Activated naive CD8-positive, alpha-beta T cell treated with anti-CD3 and anti-CD28 coated beads, Interleukin-2, amount 10 ng/mL, durations not matched to agents 7 days and 5 days (primary cell): ENCODE measurements around the gene ACMSD. TPM values are rescaled to one million over a fixed set of nuclear protein-coding genes. Genes with fewer than 3 reads are reported as not detected.

Source experiments
- ATAC-seq: fragments of 150-1000 bp; cut with Tn5 transposase; one replicate; pipeline ENCODE4 v1.10.0; 2021; ENCODE audit warnings: low read depth, moderate library complexity
- POLR2A ChIA-PET: fragments of 350-600 bp; sonication (Branson Sonifier 250); formaldehyde crosslinking; loops from one replicate; lab custom pipeline; 2021; ENCODE audit warnings: antibody characterized with exemption; lab: Charles Lee
- DNase-seq: peaks from one replicate; pipeline ENCODE4 v3.0.0; 2021
- H3K27ac Mint-ChIP-seq: one replicate; pipeline ENCODE4 v1.8.0; 2022; ENCODE audit warnings: mild to moderate bottlenecking, mixed read lengths
- H3K27me3 Mint-ChIP-seq: one replicate; pipeline ENCODE4 v1.8.0; 2022; ENCODE audit warnings: mild to moderate bottlenecking, moderate library complexity, mixed read lengths
- H3K36me3 Mint-ChIP-seq: one replicate; pipeline ENCODE4 v1.8.0; 2021; ENCODE audit warnings: mild to moderate bottlenecking, mixed read lengths
- H3K4me1 Mint-ChIP-seq: one replicate; pipeline ENCODE4 v1.8.0; 2021; ENCODE audit warnings: mixed read lengths
- H3K4me3 Mint-ChIP-seq: one replicate; pipeline ENCODE4 v1.8.0; 2022; ENCODE audit warnings: mild to moderate bottlenecking, moderate library complexity, mixed read lengths
- H3K9me3 Mint-ChIP-seq: one replicate; pipeline ENCODE4 v1.8.0; 2021; ENCODE audit warnings: mixed read lengths
- total RNA-seq, 2 experiments: library from RNA; stranded (reverse); gene quantifications; one replicate each; pipeline ENCODE4 v1.2.3, GENCODE V29; 2021

The ACMSD gene
- total RNA-seq, 2 experiments from 2014 or later: not detected

DNA sequence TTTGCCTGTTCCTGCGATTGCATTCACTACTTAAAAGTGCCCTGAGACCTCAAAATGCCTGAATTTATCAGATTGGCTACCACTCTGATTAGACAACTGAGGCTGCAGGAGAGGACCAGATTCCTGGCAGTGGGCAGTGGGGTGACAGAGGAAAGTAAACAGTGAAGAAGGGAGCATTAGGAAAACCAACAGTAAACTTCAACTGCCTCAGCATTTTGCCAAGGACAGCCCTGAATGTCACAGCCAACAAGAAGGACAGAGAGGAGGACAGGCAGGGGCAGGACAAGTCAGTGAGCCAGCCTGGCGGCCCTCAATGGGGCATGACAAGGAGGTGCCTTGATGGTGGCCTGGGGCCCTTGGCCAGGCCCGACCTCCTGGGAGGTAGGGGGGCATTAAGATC is 24.3 kb downstream of the ACMSD start:
- H3K4me1 Mint-ChIP-seq: no peaks in the 10 kb centered on the region
- DNase-seq: no peak
- POLR2A ChIA-PET: no interaction called here
- H3K36me3 Mint-ChIP-seq: no peaks in the 10 kb centered on the region
- no peak overlapping the region for H3K27ac Mint-ChIP-seq
- no peak for ATAC-seq
- no peaks in the 10 kb centered on the region for H3K9me3 Mint-ChIP-seq
- H3K4me3 Mint-ChIP-seq: no peak overlapping the region
- no peaks in the 10 kb centered on the region for H3K27me3 Mint-ChIP-seq

DNA sequence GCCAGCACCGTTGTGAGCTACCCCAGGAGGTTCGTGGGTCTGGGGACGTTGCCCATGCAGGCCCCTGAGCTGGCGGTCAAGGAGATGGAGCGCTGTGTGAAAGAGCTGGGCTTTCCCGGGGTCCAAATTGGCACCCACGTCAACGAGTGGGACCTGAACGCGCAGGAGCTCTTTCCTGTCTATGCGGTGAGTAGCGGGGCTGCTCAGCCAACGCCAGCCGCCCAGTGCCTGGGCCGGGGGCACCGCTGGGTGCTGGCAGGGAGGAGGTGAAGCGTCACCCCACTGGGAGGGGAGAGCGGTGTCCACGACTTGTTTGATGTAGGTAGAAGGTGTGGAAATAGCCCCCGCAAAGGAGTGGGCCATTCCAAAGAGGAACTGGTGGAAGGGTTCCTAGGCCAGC is 25.0 kb downstream of the ACMSD start:
- Mint-ChIP-seq H3K4me3 (no peak overlapping the region), H3K27ac (no peak overlapping the region), H3K4me1 (no peaks in the 10 kb centered on the region), H3K9me3 (no peaks in the 10 kb centered on the region), H3K36me3 (no peaks in the 10 kb centered on the region), H3K27me3 (no peaks in the 10 kb centered on the region)
- DNase-seq: no peak
- POLR2A ChIA-PET: no interaction called here
- no peak for ATAC-seq

GRCh38 chr2:134865067-134865787 is 26.8 kb downstream of the ACMSD start:
- Mint-ChIP-seq H3K9me3 (no peaks in the 10 kb centered on the region), H3K4me1 (no peaks in the 10 kb centered on the region), H3K27me3 (no peaks in the 10 kb centered on the region), H3K27ac (no peak overlapping the region), H3K4me3 (no peak overlapping the region), H3K36me3 (no peaks in the 10 kb centered on the region)
- ATAC-seq (no peak), DNase-seq (no peak)
- POLR2A ChIA-PET: no interaction called here

- H3K27me3 Mint-ChIP-seq: no peaks in the 10 kb centered on the region
- DNase-seq (no peak), ATAC-seq (no peak)
- POLR2A ChIA-PET: no interaction called here
- H3K4me3 Mint-ChIP-seq: no peak overlapping the region
- H3K4me1 Mint-ChIP-seq: no peaks in the 10 kb centered on the region
- no peaks in the 10 kb centered on the region for H3K9me3 Mint-ChIP-seq
- H3K27ac Mint-ChIP-seq: no peak overlapping the region
- H3K36me3 Mint-ChIP-seq: no peaks in the 10 kb centered on the region
Measured at GRCh38 chr2:134866498-134867099, 28.2 kb downstream of the ACMSD start.

DNA sequence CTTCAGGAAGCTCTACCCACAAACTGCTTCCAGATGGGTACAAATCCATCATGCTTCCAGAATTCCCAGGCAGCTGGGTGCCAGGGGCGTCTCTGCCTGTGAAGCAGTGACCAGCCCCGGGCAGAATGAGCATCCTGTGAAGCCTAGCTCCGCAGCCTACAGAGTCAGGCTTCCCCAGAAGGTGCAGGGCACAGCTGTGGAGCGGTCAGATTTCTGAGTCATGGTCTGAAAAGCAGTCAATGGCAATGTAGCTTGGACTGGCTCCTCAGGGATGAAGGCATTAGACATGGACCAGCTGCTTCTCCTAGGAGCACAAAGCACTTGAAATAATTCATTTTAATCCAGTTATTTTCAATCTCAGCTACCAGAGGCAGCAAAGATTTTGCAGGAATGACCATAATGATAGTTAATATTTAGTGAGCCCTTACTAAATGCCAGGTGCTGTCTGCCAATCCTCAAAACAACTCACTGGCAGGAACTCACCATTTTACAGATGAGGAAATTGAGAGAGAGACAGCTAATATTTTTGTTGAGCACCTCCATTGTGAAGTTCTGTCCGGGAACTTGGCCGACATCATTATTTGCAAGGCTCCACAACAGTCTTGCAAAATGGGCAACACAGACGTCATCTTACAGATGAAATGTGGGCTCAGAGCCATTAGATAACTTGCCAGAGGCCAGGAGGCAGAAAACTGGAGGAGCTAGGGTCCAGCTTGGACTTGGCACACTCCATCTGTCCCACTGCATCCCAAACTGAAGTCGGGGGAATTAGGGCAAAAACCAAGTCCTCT is 31.7 kb downstream of the ACMSD start:
- Mint-ChIP-seq H3K36me3 (no peaks in the 10 kb centered on the region), H3K4me3 (no peak overlapping the region), H3K9me3 (no peaks in the 10 kb centered on the region), H3K27ac (no peak overlapping the region), H3K27me3 (peaks cover 3% of the 10 kb centered on the region), H3K4me1 (no peaks in the 10 kb centered on the region)
- DNase-seq: no peak
- ATAC-seq: no peak
- POLR2A ChIA-PET: no interaction called here

GRCh38 chr2:134873152-134873551 is 34.7 kb downstream of the ACMSD start:
- no peak overlapping the region for H3K4me3 Mint-ChIP-seq
- no peak overlapping the region for H3K27ac Mint-ChIP-seq
- no peaks in the 10 kb centered on the region for H3K9me3 Mint-ChIP-seq
- POLR2A ChIA-PET: no interaction called here
- H3K27me3 Mint-ChIP-seq: peaks cover 3% of the 10 kb centered on the region
- no peak for ATAC-seq
- no peak for DNase-seq
- no peaks in the 10 kb centered on the region for H3K4me1 Mint-ChIP-seq
- no peaks in the 10 kb centered on the region for H3K36me3 Mint-ChIP-seq

GRCh38 chr2:134875309-134875708 is 36.9 kb downstream of the ACMSD start:
- H3K27ac Mint-ChIP-seq: no peak overlapping the region
- H3K9me3 Mint-ChIP-seq: peaks cover 1% of the 10 kb centered on the region
- DNase-seq: no peak
- POLR2A ChIA-PET: no interaction called here
- H3K27me3 Mint-ChIP-seq: peaks cover 3% of the 10 kb centered on the region
- no peaks in the 10 kb centered on the region for H3K36me3 Mint-ChIP-seq
- H3K4me3 Mint-ChIP-seq: no peak overlapping the region
- H3K4me1 Mint-ChIP-seq: no peaks in the 10 kb centered on the region
- no peak for ATAC-seq

GRCh38 chr2:134882773-134883172 is 44.4 kb downstream of the ACMSD start:
- no peak overlapping the region for H3K27ac Mint-ChIP-seq
- no peaks in the 10 kb centered on the region for H3K4me1 Mint-ChIP-seq
- ATAC-seq (no peak), DNase-seq (no peak)
- POLR2A ChIA-PET: no interaction called here
- no peaks in the 10 kb centered on the region for H3K36me3 Mint-ChIP-seq
- H3K4me3 Mint-ChIP-seq: no peak overlapping the region
- peaks cover 1% of the 10 kb centered on the region for H3K9me3 Mint-ChIP-seq
- H3K27me3 Mint-ChIP-seq: peaks cover 2% of the 10 kb centered on the region

DNA sequence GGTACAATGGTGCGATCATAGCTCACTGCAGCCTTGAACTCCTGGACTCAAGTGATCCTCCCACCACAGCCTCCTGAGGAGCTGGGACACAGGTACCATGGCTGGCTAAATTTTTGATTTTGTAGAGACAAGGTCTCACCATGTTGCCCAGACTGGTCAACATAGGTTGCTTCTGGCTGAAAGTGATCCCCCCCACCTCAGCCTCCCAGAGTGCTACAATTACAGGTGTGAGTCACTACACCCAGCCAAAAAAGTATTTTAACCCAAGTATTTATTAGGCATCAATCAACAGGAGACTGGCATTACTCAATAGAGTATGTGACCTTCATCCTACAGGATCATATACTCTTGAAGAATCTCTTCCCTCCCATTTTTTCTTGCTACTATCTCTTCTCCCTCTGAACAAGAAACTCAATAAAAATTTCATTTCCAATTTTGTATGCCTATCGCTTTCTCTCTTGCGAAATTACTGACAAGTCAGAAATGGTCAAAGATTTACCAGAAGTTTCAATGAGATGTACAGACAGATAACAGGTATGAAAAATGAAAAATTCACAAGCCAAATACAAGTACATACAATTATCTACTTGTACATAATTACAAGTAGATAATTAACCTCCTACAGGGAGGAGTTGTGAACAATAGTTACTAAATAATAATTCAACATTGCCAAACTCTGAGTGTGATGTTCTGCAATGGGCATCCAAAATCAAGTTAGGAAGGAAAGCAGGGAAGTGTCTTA is 45.3 kb downstream of the ACMSD start:
- H3K4me1 Mint-ChIP-seq: no peaks in the 10 kb centered on the region
- peaks cover 2% of the 10 kb centered on the region for H3K27me3 Mint-ChIP-seq
- POLR2A ChIA-PET: no interaction called here

GRCh38 chr2:134884435-134884834 is 46.0 kb downstream of the ACMSD start:
- Mint-ChIP-seq H3K36me3 (no peaks in the 10 kb centered on the region), H3K4me1 (no peaks in the 10 kb centered on the region), H3K4me3 (no peak overlapping the region), H3K27ac (no peak overlapping the region), H3K9me3 (no peaks in the 10 kb centered on the region), H3K27me3 (peaks cover 2% of the 10 kb centered on the region)
- ATAC-seq: no peak
- no peak for DNase-seq
- POLR2A ChIA-PET: interaction anchor here (0.6 kb wide), 1 partner anchor 37 kb away, joined by 3 read pairs; no protein-coding TSS in a partner anchor

More for the DNA sequence above, 45.3 kb downstream of the ACMSD start:
- Mint-ChIP-seq H3K36me3 (no peaks in the 10 kb centered on the region), H3K27ac (no peak overlapping the region), H3K4me3 (no peak overlapping the region), H3K9me3 (peaks cover 1% of the 10 kb centered on the region)
- DNase-seq (no peak), ATAC-seq (no peak)

DNA sequence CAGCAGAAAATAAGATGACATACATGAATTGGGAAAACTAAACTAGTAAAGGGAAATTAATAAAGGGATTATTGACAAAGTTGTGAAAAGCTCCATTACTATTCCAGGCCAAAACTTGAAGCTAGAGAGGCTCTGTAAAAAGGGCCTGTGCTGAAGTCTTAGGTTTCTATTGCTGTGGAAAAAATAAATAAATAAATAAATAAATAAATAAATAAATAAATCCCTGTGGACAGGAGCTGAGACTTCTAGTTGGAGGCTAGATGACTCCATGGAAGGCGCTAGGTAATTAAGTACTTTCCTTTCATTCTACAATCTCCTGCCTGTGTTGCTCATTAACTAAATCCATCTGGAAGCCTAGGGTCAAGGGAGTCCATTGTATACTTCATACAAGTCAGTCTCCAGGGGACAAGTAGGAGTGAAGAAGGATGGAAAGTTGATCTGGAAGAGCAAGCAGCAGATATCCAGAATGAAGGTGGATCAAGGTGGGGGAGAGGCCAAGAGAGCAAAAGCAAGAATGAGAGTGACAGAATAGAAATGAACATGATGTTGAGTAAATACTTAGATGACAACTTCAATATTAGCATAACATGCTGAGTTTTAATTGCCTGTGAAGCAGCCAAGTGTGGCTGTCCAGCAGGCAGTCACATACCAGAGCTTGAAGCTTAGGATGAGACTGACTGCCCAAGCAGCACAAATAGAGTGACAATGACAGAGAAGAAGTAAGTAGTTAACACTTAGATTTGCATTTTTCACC is 54.0 kb downstream of the ACMSD start:
- no peaks in the 10 kb centered on the region for H3K9me3 Mint-ChIP-seq
- ATAC-seq: no peak
- H3K27me3 Mint-ChIP-seq: peaks cover 19% of the 10 kb centered on the region
- no peaks in the 10 kb centered on the region for H3K4me1 Mint-ChIP-seq
- no peak for DNase-seq
- H3K27ac Mint-ChIP-seq: no peak overlapping the region
- no peaks in the 10 kb centered on the region for H3K36me3 Mint-ChIP-seq
- POLR2A ChIA-PET: no interaction called here
- no peak overlapping the region for H3K4me3 Mint-ChIP-seq

GRCh38 chr2:134897932-134898331 is 59.5 kb downstream of the ACMSD start:
- ATAC-seq (no peak), DNase-seq (no peak)

GRCh38 chr2:134899204-134899603 is 60.8 kb downstream of the ACMSD start:
- no peaks in the 10 kb centered on the region for H3K4me1 Mint-ChIP-seq
- no peaks in the 10 kb centered on the region for H3K9me3 Mint-ChIP-seq
- ATAC-seq (no peak), DNase-seq (no peak)
- no peak overlapping the region for H3K4me3 Mint-ChIP-seq
- no peak overlapping the region for H3K27ac Mint-ChIP-seq
- peaks cover 8% of the 10 kb centered on the region for H3K27me3 Mint-ChIP-seq
- H3K36me3 Mint-ChIP-seq: no peaks in the 10 kb centered on the region
- POLR2A ChIA-PET: no interaction called here

More at GRCh38 chr2:134897932-134898331, 59.5 kb downstream of the ACMSD start:
- POLR2A ChIA-PET: no interaction called here
- Mint-ChIP-seq H3K9me3 (no peaks in the 10 kb centered on the region), H3K36me3 (no peaks in the 10 kb centered on the region), H3K4me1 (no peaks in the 10 kb centered on the region), H3K4me3 (no peak overlapping the region), H3K27me3 (peaks cover 15% of the 10 kb centered on the region), H3K27ac (no peak overlapping the region)
